ENCODE results near the gene RNF25.

The RNF25 gene

DNA sequence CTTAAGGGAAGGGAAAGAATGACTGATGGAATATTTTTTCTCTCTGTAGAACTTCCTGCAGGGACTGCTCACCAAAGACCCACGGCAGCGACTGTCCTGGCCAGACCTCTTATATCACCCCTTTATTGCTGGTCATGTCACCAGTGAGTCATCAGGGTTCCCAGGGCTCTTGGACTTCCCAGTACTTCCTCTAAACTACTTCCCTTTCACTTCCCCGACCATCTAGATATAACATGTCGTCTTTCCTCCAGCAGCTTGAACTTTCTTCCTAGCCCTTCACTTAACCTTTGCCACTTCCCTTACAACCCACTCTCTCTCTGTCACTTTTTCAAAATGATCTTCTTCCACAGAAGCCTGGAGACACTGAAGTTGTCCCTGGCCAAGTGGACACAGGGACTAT lies 7.3 kb upstream of the RNF25 start:
- DNase-seq, result no peak

DNA sequence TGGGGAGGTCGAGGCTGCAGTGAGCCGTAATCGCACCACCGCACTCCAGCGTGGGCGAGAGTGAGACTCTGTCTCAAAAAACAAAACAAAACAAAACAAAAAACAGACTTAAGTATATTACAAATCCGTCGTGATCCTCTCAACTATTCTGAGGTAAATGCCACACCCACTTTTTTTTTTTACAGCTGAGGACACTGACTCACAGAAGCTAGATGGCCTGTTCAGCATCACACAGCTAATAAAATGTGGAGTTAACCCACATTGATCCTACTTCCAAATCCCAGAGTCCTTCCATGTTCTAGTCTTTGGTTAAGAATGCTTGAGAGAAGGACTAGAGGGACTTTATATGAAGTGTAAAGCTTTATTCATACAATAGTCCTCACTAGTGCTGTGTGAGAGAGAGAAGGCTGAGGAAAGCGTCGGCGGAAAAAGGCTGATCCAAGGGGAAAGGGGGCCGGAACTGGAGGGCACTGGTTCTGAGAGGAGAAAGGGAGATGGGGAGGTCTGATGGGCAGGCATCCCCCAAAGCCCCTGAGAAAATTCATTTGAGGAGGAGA lies 627 bp downstream of the RNF25 start:
- DNase-seq, result no peak

DNA sequence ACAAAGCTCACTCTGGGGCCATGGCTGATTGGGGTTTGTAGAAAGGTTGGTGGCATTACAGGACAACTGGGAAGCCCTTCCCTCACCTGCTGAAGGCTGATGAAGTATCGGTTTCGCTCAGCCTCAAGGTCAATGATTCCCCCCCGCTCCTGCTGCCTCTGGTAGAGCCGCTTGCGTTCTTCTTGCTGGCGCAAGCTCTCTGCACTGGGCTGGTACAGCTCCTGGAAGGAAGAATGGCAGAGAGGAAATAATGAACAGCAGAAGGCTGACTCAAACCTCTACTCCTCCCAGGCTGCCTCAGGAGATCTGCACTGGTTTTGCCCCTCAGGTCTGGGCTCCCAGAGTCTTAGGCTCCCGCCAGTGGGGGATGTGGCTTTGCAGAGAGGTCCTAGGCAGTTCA lies 7.1 kb downstream of the RNF25 start:
- DNase-seq, result no peak

DNA sequence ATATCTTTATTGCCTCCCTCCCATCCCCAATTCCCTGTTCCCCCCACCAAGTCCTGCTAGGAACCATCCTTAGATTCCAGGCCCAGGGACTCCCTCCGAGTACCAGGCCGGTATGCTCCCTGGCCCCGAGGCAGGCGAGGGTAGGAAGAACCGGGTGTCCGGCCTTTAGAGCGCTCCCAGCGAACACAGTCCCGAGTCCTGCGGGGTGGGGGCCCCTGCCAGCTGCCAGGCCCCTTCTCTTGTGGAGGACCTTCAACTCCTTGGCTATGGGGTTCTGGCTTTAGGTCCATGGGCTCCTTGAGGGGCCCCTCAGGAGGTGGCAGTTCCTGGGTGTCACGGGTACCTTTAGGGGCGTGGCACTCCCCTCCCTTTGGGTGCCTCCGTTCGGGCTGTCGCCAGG lies 7.9 kb downstream of the RNF25 start:
- DNase-seq, result no peak

DNA sequence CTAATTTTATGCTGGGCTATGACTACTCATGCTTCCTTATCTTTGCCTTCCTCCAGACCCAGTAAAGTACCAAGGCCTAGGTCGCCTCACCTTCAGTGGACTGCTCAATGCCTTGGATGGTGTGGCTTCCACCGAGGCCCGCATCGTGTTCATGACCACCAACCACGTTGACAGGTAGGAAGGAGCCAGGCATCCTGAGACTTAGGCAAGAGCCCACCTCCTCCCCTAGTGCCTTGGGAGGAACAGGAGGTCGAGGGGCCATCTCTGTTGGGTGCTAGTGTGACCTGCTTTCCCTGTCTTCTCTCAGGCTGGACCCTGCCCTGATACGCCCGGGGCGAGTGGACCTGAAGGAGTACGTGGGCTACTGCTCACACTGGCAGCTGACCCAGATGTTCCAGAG lies 9.0 kb downstream of the RNF25 start:
- no peak for DNase-seq

DNA sequence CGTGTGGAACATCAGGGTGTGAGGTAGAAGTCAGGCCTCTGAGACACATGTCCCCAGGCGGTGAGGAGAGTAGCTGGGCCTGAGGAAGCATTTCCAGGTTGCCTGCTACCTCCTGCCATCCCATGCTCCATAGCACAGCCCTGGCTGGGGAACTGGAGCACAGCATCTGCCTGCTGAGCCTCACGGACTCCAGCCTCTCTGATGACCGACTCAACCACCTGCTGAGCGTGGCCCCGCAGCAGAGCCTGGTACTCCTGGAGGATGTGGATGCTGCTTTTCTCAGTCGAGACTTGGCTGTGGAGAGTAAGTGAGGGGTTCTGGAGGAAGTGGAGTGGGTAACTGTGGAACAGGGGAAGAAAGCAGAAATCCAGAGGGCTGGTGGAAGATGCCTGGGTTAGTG lies 9.4 kb downstream of the RNF25 start:
- no peak for DNase-seq

DNA sequence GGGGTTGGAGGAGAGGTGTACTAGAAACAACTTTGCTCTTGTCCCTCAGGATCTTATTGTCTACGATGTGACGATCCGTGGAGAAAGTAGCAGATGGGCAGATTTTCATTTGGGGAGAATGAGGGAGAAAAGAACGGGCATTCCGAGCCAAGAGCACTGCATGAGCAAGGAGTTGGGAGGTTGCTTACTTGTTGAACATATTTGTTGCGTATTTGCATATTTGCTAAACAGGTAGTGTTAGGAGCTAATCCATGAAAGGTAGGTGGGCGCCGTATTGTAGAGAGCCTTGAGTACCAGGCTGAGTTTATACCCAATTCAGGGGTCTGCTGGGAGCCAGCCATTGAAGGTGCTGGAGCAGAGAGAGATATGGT lies 11.8 kb downstream of the RNF25 start:
- no peak for DNase-seq

DNA sequence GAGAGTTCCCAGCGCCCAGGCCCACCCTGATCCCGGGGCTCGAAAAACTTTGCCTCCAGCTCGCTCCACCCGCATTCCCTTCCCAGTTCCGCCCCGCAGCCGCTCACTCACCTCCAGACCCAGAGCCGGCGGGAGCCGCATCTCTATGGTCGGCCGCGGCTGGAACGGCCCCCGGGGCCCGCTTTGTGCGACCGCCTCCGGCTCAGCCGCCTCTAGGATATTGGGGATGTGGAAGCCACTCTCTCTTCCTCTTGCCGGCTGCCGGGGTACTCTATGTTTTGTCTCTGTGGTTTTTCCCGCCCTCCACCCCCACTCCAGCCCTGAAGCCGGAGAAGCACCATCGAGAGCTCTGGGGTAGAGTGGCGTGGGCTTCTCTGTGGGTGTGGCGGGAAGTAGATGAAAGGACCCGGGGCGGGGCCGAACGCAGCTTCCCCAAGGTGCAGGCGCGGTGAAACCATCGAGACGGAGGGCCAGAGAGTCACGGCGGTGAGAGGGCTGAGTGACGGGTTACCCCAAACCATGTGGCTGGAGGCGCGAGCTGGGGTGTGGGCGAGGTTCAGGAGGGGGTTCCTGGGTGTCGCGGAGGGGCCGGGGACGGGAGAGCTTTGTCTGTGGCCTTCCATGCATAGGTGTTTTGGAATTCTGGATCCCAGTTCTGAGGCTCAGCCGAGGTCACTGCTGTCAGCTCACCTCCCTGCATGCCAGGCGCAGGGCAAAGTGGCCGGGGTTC lies 12.4 kb downstream of the RNF25 start, which contains the start of the genes BCS1L and ZNF142:
BCS1L (plus strand) TSS at position 426 of the 730 bp plus-strand sequence. CDS start 1,305 bp downstream, outside the sequence.
ZNF142 (minus strand) TSS at position 366 of the 730 bp plus-strand sequence. CDS start 3,194 bp downstream, outside the sequence.
- DNase-seq, result peak; percentile 86

DNA sequence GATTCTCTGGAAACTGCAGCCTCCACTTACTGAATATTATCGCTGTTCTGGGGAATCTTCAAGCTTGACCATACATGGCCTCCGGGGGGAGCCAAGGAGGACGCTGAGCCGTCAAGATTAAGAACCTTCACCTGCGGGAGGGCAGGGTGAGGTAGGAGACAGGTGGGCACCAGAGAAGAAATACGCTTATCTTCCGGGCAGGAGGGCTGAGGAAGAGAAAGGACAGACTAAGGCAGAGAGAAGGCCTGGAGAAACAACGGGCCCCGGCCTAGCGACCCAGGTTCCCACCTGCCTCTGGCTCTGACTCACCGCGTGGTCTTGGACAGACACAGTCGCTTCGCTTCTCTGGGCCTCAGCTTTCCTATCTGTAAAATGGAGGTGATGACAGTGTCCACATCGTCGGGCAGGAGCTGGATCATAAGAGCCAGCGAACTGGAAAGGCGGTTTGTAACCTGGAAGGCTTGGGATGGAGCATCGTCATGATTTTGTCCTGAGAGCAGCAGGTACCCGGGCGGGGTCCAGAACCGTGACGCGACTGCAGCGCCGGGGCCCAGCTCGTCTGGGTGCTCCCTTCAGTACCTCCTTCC lies 13.0 kb downstream of the RNF25 start:
- DNase-seq, result peak; percentile 17

DNA sequence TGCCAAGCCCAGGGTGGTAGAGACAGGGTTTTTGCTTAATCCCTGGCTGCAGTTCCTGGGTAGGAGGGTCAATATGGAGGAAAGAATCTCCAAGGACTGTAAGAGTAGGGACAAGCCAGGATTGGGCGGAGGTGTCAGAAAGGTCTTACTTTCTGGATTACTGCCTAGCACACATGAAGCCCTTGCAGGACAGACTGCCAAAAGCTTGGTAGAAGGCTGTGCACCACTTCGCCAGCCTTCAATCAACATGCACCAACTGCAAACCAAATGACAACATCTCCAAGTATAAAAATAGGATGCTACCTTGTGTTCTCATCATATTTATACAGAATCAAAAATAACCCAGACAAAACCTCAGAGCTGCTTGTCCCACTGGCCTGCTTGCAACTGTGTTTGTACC lies 16.1 kb downstream of the RNF25 start:
- no peak for DNase-seq

DNA sequence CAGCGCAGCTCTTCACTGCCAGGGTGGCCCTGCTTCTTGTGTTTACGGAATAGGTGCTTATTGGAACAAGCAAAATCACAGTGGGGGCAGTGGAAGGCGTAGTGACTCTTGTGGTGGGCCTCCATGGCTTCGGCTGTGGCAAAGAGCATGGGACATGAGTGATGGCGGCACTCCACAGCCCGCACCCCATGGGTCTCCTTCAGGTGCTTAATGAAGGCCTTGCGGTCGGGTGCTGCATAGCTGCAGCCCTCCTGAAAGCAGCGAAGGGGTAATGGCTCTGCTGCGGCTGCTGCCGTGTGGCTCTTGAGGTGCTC lies 23.1 kb downstream of the RNF25 start:
- DNase-seq, result no peak

DNA sequence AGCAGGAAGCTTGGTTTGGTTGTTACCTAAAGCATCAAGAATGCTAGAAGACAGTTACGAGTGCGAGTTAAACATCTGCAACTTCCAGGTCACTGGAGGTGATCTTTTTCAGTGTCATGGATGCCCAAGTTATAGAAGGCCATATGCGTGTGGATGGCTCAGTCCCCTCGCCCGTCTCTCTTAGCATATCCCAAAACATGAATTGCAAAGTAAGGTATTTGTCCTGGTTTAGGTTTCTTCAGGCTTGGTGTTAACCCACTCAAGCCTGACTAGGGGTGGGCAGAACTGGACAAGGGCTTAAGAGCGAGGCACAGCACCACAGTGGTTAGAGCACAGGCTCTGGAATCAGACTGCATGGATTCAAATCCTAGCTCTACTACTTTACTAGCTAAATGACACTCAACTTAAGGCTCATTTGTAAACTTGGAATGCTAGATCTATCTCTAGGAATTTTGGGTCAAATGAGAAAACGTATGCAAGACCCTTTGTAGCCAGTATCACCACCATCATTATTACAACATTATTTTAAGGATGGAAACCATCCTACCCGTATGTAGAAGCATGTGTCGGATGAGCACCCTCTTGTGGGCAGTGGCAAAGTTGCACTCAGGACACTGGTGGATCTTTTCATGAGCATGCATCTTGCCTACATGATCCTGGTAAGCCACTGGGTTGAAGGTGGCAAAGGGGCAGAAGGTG lies 23.6 kb downstream of the RNF25 start:
- DNase-seq, result peak; percentile 3

DNA sequence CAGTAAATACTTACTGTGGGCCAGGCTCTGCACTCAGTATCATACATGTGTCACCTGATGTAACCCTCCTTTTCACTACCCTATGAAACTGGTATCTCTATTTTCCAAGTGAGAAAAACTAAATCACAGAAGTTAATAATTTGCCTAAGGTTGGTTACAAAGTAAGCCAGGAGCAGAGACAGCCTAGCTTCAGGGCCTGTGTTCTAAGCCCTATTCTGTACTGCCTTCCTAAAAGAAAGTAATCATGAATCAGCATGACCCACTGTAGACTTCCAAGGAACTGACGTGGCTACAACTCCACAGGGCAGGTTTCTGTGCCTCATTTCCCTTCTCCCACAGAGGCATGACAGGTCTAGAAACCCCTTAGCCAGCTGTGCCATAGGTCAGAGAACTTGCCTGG lies 26.7 kb downstream of the RNF25 start:
- DNase-seq, result no peak

DNA sequence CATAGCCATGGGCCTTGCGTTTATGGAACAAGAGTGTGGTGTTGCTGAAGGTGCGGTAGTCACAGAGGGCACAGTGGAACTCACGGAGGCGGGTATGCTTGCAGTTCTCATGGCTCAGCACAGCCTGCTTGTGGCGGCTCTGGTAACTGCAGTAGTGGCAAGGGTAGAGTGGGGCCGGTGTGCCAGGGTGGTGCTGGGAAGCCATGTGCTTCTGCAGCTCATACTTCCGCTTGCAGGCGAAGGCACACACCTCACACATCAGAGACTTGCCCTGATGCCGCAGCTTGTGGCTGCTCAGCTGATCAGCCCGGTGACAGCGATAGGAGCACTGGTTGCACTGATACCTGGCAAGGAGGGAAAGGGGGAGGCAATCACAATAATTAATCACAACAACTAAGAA lies 27.1 kb downstream of the RNF25 start:
- no peak for DNase-seq

DNA sequence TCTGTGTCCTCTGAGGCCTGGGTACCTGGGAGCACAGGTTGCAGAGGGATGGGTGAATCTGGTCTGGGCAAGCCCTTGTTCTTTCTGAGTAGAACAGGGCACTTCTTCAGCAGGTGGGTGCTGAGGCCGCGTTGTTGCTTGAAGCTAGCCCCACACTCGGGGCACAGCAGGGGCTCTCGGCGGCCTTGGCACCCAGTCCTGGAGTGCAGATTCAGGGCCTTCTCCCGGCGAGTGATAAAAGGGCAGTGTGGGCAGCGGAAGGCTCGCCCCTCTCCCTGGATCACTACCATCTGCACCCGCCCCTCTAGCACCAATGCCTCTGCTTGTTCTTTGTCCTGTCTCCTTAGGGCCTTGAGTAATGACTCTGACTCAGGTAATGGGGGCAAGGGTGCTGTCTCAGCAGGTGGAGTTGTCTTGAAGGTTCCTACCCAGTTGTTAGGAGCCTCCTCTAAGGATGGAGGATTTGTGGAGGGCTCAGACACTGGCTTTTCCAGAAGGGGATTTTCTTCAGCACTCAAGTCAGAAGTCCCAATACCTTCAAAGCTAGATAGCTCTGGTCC lies 28.0 kb downstream of the RNF25 start:
- no peak for DNase-seq

DNA sequence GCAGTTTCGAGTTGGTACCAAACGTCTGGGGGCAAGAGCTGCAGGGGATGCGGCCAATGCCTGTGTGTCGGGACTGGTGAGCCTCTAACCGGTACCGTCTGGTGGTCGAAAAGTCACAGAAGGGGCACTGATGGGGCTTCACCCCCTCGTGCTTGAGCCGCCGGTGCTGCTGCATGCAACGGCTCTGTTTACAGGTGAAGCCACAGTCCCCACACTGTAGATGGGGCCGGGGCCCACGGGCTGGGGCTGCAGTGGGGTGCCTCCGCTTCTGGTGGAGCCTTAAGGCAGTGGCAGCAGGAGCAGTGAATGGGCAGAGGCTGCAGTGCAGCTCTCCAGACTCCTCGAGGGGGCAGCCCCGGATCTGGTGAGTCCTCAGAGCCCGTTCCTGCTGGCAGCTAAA lies 29.0 kb downstream of the RNF25 start:
- DNase-seq, result no peak

DNA sequence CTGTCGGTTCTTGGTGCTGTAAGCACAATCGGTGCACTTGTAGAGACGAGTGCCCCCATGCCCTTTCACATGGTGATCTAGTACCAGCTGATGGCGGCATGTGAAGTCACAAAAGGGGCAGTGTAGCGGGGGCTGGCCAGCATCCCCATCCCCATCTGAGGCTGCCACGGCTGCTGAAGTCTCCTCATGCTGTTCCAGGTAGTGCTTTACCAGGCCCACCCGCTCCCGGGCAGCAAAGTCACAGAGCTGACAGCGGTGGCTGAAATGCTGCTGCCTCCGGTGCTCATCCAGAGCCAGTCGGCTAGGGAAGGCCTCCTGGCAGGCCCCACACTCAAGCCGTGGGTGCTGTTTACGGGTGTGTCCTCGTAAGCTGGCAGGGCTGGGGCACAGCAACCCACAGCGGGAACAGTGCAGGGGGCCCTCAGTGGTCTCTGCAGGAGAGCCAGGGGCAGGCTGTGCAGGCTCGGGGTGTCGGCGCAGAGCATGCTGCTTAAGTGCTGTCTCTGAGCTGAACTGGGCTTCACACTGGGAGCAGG lies 29.6 kb downstream of the RNF25 start:
- no peak for DNase-seq

DNA sequence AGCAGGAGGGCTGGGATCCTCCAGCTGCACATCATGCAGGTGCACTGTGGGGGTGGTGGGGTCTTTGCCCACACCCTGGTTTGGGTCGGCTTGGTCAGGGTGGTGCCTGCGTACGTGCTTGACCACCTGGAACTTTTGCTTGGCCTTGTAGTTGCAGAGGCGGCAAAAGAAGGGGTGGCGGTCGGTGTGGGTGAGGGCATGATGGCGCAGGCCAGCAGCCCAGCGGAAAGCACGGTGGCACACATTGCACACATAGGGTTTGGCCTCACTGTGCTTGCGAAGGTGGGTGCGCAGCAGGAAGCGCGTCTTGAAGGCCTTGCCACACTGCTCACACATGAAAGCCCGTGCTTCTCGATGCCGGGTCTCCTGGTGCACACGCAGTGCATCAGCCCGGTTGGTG lies 33.4 kb downstream of the RNF25 start:
- no peak for DNase-seq

DNA sequence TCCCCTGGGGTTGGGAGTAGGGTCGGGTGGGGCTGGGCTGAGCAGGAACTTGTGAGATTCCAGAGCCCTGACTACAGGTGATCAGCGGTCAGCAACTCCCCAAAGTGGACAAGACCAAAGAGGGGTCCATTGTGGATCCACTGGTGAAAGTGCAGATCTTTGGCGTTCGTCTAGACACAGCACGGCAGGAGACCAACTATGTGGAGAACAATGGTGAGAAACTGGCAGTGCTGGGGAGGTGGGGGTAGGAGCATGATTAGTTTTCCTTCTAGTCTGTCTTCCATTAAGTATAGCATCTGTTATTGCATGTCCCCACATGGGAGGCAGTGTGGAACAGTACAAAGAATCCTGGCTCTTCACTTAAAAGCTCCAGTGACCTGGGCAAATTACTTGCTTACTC lies 36.1 kb downstream of the RNF25 start:
- DNase-seq, result no peak

DNA sequence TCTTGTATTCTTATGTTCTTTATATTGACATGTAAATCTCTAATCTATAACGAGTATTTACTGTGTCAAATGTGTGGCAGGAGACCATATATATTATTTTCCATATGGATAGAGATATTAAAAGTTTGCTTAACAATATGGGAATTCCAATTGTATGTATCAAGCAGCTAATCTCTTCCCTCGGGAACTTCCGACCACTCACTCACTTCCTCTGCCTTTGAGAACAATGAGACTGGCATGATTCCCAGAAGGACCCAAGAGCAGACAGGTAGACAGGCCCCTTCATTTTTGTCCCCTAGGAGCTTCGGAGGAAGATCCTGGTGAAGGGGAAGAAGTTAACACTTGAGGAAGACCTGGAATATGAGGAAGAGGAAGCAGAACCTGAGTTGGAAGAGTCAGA lies 40.0 kb downstream of the RNF25 start:
- DNase-seq, result no peak

DNA sequence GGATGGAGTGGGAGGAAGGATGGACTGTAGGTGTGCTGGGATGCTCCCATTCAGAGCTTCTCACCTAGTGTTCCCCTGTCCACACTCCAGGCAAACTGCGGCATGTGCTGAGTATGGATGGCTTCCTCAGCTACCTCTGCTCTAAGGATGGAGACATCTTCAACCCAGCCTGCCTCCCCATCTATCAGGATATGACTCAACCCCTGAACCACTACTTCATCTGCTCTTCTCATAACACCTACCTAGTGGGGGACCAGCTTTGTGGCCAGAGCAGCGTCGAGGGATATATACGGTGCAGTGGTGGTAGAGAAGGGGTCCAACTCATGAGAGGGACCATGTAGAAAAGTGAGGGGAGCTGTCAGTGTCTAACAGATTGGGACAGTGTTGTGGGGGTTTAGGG lies 43.9 kb downstream of the RNF25 start:
- DNase-seq, result no peak

DNA sequence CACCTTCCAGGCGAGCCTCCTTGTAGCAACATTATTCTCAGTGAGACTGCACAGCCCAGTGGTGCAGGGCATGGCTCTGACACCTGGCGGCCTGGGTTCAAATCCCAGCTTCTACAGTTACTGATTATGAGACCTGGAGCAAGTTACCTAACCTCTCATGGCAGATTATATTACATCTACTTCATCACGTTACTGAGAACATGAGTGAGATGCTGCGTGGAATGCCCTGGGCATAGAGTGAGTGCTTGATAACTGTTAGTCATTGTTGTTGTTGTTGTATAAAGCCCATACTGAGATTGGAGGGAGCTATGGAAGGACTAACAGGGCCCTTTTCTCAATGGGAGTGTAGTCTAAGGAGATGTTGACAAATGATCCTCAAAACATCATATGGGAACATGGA lies 45.4 kb downstream of the RNF25 start:
- DNase-seq, result no peak

DNA sequence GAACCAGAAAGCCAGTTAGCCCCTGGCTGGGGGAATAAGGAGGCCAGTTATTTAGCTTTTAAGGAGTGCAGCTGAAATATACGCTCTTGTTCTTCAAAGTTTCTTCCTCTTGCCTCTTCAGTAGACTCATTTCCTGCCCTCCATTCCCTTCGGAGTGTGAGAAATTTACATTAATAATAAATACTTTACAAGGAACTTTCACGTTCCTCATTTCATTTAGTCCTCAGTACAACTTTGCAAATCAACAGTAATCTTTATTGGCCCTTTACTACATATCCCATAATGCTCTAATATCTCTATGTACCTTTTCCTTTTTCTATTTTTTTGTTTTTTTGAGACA lies 48.5 kb downstream of the RNF25 start:
- DNase-seq, result no peak

Data from NCI-H1105 (cell line).